Gastrocnemius medialis (tissue), 4 donors: Measurements from ENCODE around the gene PRKCH. TPM values are rescaled to one million over a fixed set of nuclear protein-coding genes. Genes with fewer than 3 reads are reported as not detected.

ENCODE experiments used
- ATAC-seq, 2 donors: fragments of 150-250 bp; one replicate each; pipeline ENCODE4 v1.9.1; 2016
- DNase-seq, 2 donors: peaks; one replicate each; pipeline ENCODE4 v3.0.0-alpha.2; 2019
- H3K27ac ChIP-seq, 4 donors: fragments of 200-600 bp; sonication (generic); 1 replicate in 1 of 4; 2 replicates in 3 of 4; pipeline ENCODE4 v1.5.1; 2016 to 2018; ENCODE audit warnings: mild to moderate bottlenecking in 2 of 4, moderate library complexity in 1 of 4
- H3K27me3 ChIP-seq, 3 donors: fragments of 200-600 bp; sonication (generic) in 2 of 3; 1 replicate in 1 of 3; 2 replicates in 2 of 3; pipeline versions ENCODE4 v1.5.1 to v1.6.0; 2016 to 2019; ENCODE audit warnings: mild to moderate bottlenecking in 1 of 3, moderate library complexity in 1 of 3
- H3K36me3 ChIP-seq, 2 donors: fragments of 200-600 bp; sonication (generic) in 1 of 2; one replicate each; pipeline ENCODE4 v1.5.1; 2017 to 2018
- H3K4me1 ChIP-seq, 2 donors: fragments of 200-600 bp; sonication (generic) in 1 of 2; one replicate each; pipeline ENCODE4 v1.5.1; 2016 to 2017; ENCODE audit warnings: mild to moderate bottlenecking in 2 of 2
- H3K4me3 ChIP-seq, 4 donors: fragments of 200-600 bp; sonication (generic) in 3 of 4; 1 replicate in 1 of 4; 2 replicates in 3 of 4; pipeline ENCODE4 v1.5.1; 2016 to 2019; ENCODE audit warnings: mild to moderate bottlenecking in 2 of 4
- H3K9me3 ChIP-seq, 3 donors: fragments of 200-600 bp; sonication (generic) in 2 of 3; 1 replicate in 1 of 3; 2 replicates in 2 of 3; pipeline ENCODE4 v1.5.1; 2016 to 2019
- CTCF ChIP-seq, 5 experiments: fragments of 450-650 bp in 3 of 5; fragments of 200-600 bp in 2 of 5; sonication (generic) in 2 of 5; IDR thresholded peaks in 4 of 5; conservative IDR thresholded peaks in 1 of 5; 1 replicate in 4 of 5; 2 replicates in 1 of 5; pipeline ENCODE4 v1.5.1; 2016 to 2019; ENCODE audit warnings: antibody characterized with exemption in 5 of 5, mild to moderate bottlenecking in 3 of 5, moderate library complexity in 3 of 5
- POLR2A ChIP-seq, 2 donors: fragments of 450-650 bp; IDR thresholded peaks; one replicate each; pipeline ENCODE4 v1.6.1; 2017; ENCODE audit warnings: antibody characterized with exemption in 2 of 2, mild to moderate bottlenecking in 2 of 2, moderate library complexity in 2 of 2
- in situ Hi-C, 4 donors: fragments of 200-750 bp; cut with MboI; loops; one replicate each; pipeline versions ENCODE4 v1.15.0 to v1.8.0; 2017; ENCODE audit warnings: low sequenced_read_pairs in 4 of 4
- intact Hi-C: fragments of 100-400 bp; cut with DNase I; formaldehyde crosslinking; loops from one replicate; pipeline ENCODE4 v1.15.1; 2023; ENCODE audit warnings: low total_unique reads
- total RNA-seq, 4 donors: library from RNA; depleted of rRNA; stranded (reverse); fragments of >200 nt; gene quantifications; one replicate each; pipeline versions ENCODE4 v1.1.0 to v1.2.3, GENCODE V29; 2016

The PRKCH gene
- total RNA-seq, 4 donors from 2014 or later = 11.3 to 32.4 (median 16.6) TPM

GRCh38 chr14:61523751-61524150 is 202.4 kb downstream of the PRKCH start:
- peaks cover 30 to 44% of the 10 kb centered on the region in 2 donors for H3K4me1 ChIP-seq
- H3K36me3 ChIP-seq = no peaks in the 10 kb centered on the region
- TF ChIP-seq CTCF (IDR thresholded peaks at IDR 0.05 in 4 of 5, conservative IDR thresholded peaks at IDR 0.05 in 1 of 5) = no peak
- no peak for TF ChIP-seq POLR2A (IDR thresholded peaks at IDR 0.05)
- in situ Hi-C loops (no loop called here), intact Hi-C loops (loop anchor here (10.0 kb wide), 1 partner anchor 789 kb away; the partner anchor contains the start of gene MNAT1)
- peak overlapping the region in 3 of 4 donors; percentile 60 to 83 (median 65) for H3K27ac ChIP-seq
- DNase-seq = no peak
- H3K27me3 ChIP-seq = no peaks in the 10 kb centered on the region
- H3K4me3 ChIP-seq = no peak overlapping the region
- H3K9me3 ChIP-seq = no peaks in the 10 kb centered on the region
- ATAC-seq = no peak

- intact Hi-C loops = loop anchor here (10.0 kb wide), 1 partner anchor 790 kb away; the partner anchor contains the start of gene MNAT1
- H3K4me1 ChIP-seq = peaks cover 30 to 44% of the 10 kb centered on the region in 2 donors
These were observed 202.9 kb downstream of the PRKCH start for GRCh38 chr14:61524211-61524806.

GRCh38 chr14:61524936-61525292 is 203.5 kb downstream of the PRKCH start:
- ATAC-seq (peak in 1 of 2 donors; percentile 13), DNase-seq (no peak)
- intact Hi-C loops = loop anchor here (10.0 kb wide), 1 partner anchor 790 kb away; the partner anchor contains the start of gene MNAT1

More at GRCh38 chr14:61524211-61524806, 202.9 kb downstream of the PRKCH start:
- DNase-seq (no peak), ATAC-seq (no peak)
- peak overlapping the region; percentile 60 to 83 (median 66) for H3K27ac ChIP-seq
- no peaks in the 10 kb centered on the region for H3K27me3 ChIP-seq
- in situ Hi-C loops = no loop called here
- TF ChIP-seq POLR2A (IDR thresholded peaks at IDR 0.05) = no peak
- no peak for TF ChIP-seq CTCF (IDR thresholded peaks at IDR 0.05 in 4 of 5, conservative IDR thresholded peaks at IDR 0.05 in 1 of 5)
- H3K4me3 ChIP-seq = no peak overlapping the region
- no peaks in the 10 kb centered on the region for H3K36me3 ChIP-seq
- no peaks in the 10 kb centered on the region for H3K9me3 ChIP-seq

GRCh38 chr14:61525293-61526011 is 204.1 kb downstream of the PRKCH start:
- peak overlapping the region; percentile 60 to 83 (median 66) for H3K27ac ChIP-seq
- intact Hi-C loops (loop anchor here (10.0 kb wide), 1 partner anchor 791 kb away; the partner anchor contains the start of gene MNAT1), in situ Hi-C loops (no loop called here)
- peaks cover 30 to 44% of the 10 kb centered on the region in 2 donors for H3K4me1 ChIP-seq
- no peak overlapping the region for H3K4me3 ChIP-seq
- no peaks in the 10 kb centered on the region for H3K27me3 ChIP-seq
- H3K36me3 ChIP-seq = no peaks in the 10 kb centered on the region
- no peaks in the 10 kb centered on the region for H3K9me3 ChIP-seq
- ATAC-seq = peak; percentile 72 to 73
- TF ChIP-seq CTCF (IDR thresholded peaks at IDR 0.05 in 4 of 5, conservative IDR thresholded peaks at IDR 0.05 in 1 of 5) (no peak), POLR2A (IDR thresholded peaks at IDR 0.05) (peak in 1 of 2 donors; percentile 10)
- DNase-seq = peak; percentile 70 to 71

More at GRCh38 chr14:61524936-61525292, 203.5 kb downstream of the PRKCH start:
- no peak overlapping the region for H3K4me3 ChIP-seq
- H3K27ac ChIP-seq = peak overlapping the region; percentile 60 to 83 (median 66)
- TF ChIP-seq POLR2A (IDR thresholded peaks at IDR 0.05) (no peak), CTCF (IDR thresholded peaks at IDR 0.05 in 4 of 5, conservative IDR thresholded peaks at IDR 0.05 in 1 of 5) (no peak)
- H3K9me3 ChIP-seq = no peaks in the 10 kb centered on the region
- in situ Hi-C loops = no loop called here
- no peaks in the 10 kb centered on the region for H3K36me3 ChIP-seq
- H3K27me3 ChIP-seq = no peaks in the 10 kb centered on the region
- H3K4me1 ChIP-seq = peaks cover 30 to 44% of the 10 kb centered on the region in 2 donors
